Anterior cingulate cortex (tissue), 58 donors: ENCODE results near the gene M1AP.
A peak's percentile ranks its signal among the peaks of the same experiment; 100 is the strongest.
"Not testable (repeated sequence)": the region's sequence is repeated elsewhere in the genome, so short reads cannot be mapped to it uniquely, and the experiment has no call there.

Experiments used
- DNase-seq, 58 donors: peaks; one replicate each; lab custom pipeline; 2025; lab: John Stamatoyannopoulos, UW

M1AP gene

GRCh38 chr2:74653985-74654882, 6.1 kb upstream of the M1AP start, which contains the start of gene SEMA4F:
Gene SEMA4F, plus strand, starts transcription at chr2:74654247. Its CDS starts 130 bp downstream, at chr2:74654377.
- peak; percentile 64 to 98 (median 93) for DNase-seq

- DNase-seq: no peak
Measured at GRCh38 chr2:74653589-74653984, 5.5 kb upstream of the M1AP start.

GRCh38 chr2:74646834-74647482, 1.2 kb downstream of the M1AP start:
- no peak for DNase-seq

GRCh38 chr2:74646201-74646600, 1.9 kb downstream of the M1AP start:
- DNase-seq: no peak

- DNase-seq: no peak
Measured at GRCh38 chr2:74645344-74645743, 2.8 kb downstream of the M1AP start.

GRCh38 chr2:74639550-74639949, 8.6 kb downstream of the M1AP start:
- no peak for DNase-seq

- DNase-seq: no peak
Measured at GRCh38 chr2:74632939-74633312, 15.2 kb downstream of the M1AP start.

GRCh38 chr2:74632209-74632938, 15.8 kb downstream of the M1AP start:
- DNase-seq: no peak

- not testable (repeated sequence) for DNase-seq
Measured at GRCh38 chr2:74630454-74630853, 17.7 kb downstream of the M1AP start.

- no peak for DNase-seq
Measured at GRCh38 chr2:74628538-74629105, 19.5 kb downstream of the M1AP start.

GRCh38 chr2:74625658-74626425, 22.3 kb downstream of the M1AP start:
- no peak for DNase-seq

- DNase-seq: no peak
Measured at GRCh38 chr2:74620671-74621070, 27.5 kb downstream of the M1AP start.

- DNase-seq: no peak
Measured at GRCh38 chr2:74619651-74620297, 28.4 kb downstream of the M1AP start.

- DNase-seq: no peak
Measured at GRCh38 chr2:74618410-74619083, 29.6 kb downstream of the M1AP start.

GRCh38 chr2:74617122-74617521, 31.0 kb downstream of the M1AP start:
- DNase-seq: no peak

GRCh38 chr2:74606927-74607326, 41.2 kb downstream of the M1AP start:
- DNase-seq: no peak

- no peak for DNase-seq
Measured at GRCh38 chr2:74603282-74604000, 44.7 kb downstream of the M1AP start.

- no peak for DNase-seq
Measured at GRCh38 chr2:74602586-74603281, 45.4 kb downstream of the M1AP start.
